T-helper 1 cell treated with Interleukin-12 subunit alpha and Interleukin-12 subunit beta and Interleukin-4 antibody, amounts not matched to agents 30 μg/mL and 1 μg/mL, for 36 hours (primary cell): Measurements from ENCODE around the gene RAB26.

ENCODE experiments used
- H3K27ac Mint-ChIP-seq: one replicate; pipeline ENCODE4 v1.8.0; 2021; ENCODE audit warnings: mild to moderate bottlenecking, mixed read lengths
- H3K27me3 Mint-ChIP-seq: one replicate; pipeline ENCODE4 v1.8.0; 2021; ENCODE audit warnings: low read depth, mixed read lengths
- H3K36me3 Mint-ChIP-seq: one replicate; pipeline ENCODE4 v1.8.0; 2021; ENCODE audit warnings: low read depth, mixed read lengths
- H3K4me1 Mint-ChIP-seq: one replicate; pipeline ENCODE4 v1.8.0; 2021; ENCODE audit warnings: low read depth, mixed read lengths
- H3K4me3 Mint-ChIP-seq: one replicate; pipeline ENCODE4 v1.8.0; 2021; ENCODE audit warnings: mild to moderate bottlenecking, moderate library complexity, mixed read lengths
- H3K9me3 Mint-ChIP-seq: one replicate; pipeline ENCODE4 v1.8.0; 2021; ENCODE audit warnings: mixed read lengths

RAB26 gene

DNA sequence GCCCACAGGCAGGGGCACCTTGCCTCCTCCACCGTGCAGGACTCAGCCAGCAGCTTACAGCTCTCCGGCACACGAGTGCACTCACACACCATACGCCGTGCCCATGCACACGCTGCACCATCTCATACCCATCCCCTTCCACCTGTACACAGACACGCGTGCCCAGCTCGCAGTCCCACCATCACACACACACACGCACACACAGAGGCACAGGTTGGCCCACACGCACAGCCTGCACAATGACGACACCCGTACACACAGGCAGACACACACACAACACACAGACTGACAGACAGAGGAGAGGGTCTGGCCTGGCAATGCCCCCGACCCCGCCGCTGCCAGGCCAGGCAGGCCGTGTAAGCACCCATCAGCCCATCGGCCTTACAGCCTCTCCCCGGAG lies 35.9 kb downstream of the RAB26 start:
- H3K9me3 Mint-ChIP-seq = no peaks in the 10 kb centered on the region
- no peaks in the 10 kb centered on the region for H3K4me1 Mint-ChIP-seq
- no peaks in the 10 kb centered on the region for H3K27me3 Mint-ChIP-seq
- no peak overlapping the region for H3K4me3 Mint-ChIP-seq
- peaks cover 2% of the 10 kb centered on the region for H3K36me3 Mint-ChIP-seq
- H3K27ac Mint-ChIP-seq = no peak overlapping the region

DNA sequence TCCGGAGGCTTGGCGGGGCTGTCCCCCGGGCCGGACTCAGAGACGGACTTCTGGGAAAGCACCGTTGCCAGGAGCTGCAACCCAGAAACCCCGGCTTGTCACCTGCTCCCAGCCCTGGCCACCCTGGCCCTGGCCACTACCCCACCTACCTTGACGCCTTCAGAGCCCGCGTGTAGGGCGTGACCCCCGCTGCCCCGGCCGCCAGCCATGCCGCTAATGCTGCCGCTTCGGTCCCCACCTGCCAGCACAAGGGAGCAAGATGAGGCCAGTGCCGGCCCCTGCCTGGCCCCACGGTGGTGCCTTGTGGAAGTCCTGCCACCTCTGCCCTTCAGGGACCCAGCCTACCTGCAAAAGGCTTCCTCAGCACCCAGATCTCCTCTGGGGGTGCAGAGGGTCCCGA lies 36.5 kb downstream of the RAB26 start:
- H3K4me3 Mint-ChIP-seq = no peak overlapping the region
- no peaks in the 10 kb centered on the region for H3K27me3 Mint-ChIP-seq
- H3K27ac Mint-ChIP-seq = no peak overlapping the region
- no peaks in the 10 kb centered on the region for H3K4me1 Mint-ChIP-seq
- no peaks in the 10 kb centered on the region for H3K9me3 Mint-ChIP-seq
- peaks cover 2% of the 10 kb centered on the region for H3K36me3 Mint-ChIP-seq

DNA sequence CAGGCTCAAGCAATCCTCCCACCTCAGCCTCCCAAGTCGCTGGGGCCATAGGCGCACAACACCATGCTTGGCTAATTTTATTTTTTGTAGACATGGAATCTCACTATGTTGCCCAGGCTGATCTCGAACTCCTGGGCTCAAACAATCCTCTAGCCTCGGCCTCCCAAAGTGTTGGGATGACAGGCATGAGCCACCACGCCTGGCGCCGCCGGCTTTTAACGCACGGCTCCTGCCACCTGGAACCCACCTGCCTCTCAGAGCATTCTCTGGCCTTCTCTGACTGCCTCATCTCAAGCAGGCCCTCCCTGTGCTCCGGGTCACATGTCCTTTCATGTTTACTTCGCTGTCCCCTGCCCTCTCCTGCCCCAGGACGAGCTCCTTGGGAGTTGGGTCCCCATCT lies 37.6 kb downstream of the RAB26 start:
- Mint-ChIP-seq H3K4me1 (no peaks in the 10 kb centered on the region), H3K27ac (no peak overlapping the region), H3K9me3 (no peaks in the 10 kb centered on the region), H3K4me3 (no peak overlapping the region), H3K27me3 (no peaks in the 10 kb centered on the region), H3K36me3 (peaks cover 2% of the 10 kb centered on the region)

DNA sequence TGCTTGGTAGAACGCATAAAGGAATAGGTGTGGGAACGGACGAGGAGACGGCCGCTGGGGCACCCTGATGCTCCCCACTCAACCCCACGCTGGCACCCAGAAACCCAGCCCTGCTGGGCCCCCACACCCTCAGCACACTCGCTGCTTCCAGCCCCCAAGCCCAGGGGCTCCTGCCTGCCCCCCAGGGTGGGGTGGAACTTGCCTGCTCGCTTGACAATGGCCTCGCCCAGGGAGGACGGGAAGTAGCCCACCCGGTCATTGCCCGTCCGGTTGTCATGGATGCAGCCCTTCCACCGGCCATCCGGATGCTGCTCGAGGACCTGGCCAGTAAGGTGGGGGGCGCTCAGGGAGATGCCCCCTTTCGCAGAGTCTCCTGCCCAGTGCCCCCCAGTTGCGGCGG lies 38.1 kb downstream of the RAB26 start:
- H3K36me3 Mint-ChIP-seq = peaks cover 2% of the 10 kb centered on the region
- H3K4me1 Mint-ChIP-seq = no peaks in the 10 kb centered on the region
- H3K4me3 Mint-ChIP-seq = no peak overlapping the region
- no peaks in the 10 kb centered on the region for H3K27me3 Mint-ChIP-seq
- no peaks in the 10 kb centered on the region for H3K9me3 Mint-ChIP-seq
- H3K27ac Mint-ChIP-seq = no peak overlapping the region

DNA sequence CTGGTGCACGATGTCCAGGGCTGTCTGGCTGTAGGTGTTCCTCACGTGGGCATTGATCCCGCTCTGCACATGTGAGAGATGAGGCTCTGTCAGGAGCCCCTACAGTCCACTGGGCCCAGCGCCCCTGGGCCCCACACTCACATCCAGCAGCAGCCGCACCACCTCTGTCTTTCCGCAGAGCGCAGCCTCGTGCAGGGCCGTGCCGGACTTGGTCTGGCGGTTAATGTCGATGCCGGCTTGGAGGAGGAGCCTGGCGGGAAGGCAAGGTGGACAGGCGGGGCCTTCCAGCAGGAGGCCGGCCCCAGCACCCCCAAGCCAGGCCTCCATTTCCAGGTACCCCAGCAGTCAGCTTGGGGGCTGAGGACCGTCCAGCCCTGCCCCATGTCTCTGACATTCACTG lies 38.8 kb downstream of the RAB26 start:
- peaks cover 1% of the 10 kb centered on the region for H3K36me3 Mint-ChIP-seq
- H3K4me3 Mint-ChIP-seq = no peak overlapping the region
- H3K9me3 Mint-ChIP-seq = no peaks in the 10 kb centered on the region
- H3K4me1 Mint-ChIP-seq = no peaks in the 10 kb centered on the region
- H3K27me3 Mint-ChIP-seq = no peaks in the 10 kb centered on the region
- no peak overlapping the region for H3K27ac Mint-ChIP-seq

DNA sequence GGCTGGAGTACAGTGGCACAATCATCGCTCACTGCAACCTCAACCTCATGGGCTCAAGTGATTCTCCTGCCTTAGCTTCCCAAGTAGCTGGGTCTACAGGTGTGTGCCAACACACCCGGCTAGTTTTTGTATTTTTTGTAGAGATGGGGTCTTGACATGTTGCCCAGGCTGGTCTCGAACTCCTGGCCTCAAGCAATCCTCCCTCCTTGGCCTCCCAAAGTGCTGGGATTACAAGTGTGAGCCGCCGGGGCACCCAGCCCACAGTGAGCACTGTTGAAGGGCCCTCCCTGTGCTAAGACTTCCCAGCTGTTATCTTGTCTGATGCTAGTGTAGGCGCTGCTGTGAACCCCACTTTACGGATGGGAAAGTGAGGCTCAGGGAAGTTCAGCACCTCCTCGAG lies 40.0 kb downstream of the RAB26 start:
- H3K36me3 Mint-ChIP-seq = no peaks in the 10 kb centered on the region
- peaks cover 3% of the 10 kb centered on the region for H3K27me3 Mint-ChIP-seq
- no peaks in the 10 kb centered on the region for H3K9me3 Mint-ChIP-seq
- H3K4me1 Mint-ChIP-seq = no peaks in the 10 kb centered on the region
- no peak overlapping the region for H3K27ac Mint-ChIP-seq
- H3K4me3 Mint-ChIP-seq = no peak overlapping the region

DNA sequence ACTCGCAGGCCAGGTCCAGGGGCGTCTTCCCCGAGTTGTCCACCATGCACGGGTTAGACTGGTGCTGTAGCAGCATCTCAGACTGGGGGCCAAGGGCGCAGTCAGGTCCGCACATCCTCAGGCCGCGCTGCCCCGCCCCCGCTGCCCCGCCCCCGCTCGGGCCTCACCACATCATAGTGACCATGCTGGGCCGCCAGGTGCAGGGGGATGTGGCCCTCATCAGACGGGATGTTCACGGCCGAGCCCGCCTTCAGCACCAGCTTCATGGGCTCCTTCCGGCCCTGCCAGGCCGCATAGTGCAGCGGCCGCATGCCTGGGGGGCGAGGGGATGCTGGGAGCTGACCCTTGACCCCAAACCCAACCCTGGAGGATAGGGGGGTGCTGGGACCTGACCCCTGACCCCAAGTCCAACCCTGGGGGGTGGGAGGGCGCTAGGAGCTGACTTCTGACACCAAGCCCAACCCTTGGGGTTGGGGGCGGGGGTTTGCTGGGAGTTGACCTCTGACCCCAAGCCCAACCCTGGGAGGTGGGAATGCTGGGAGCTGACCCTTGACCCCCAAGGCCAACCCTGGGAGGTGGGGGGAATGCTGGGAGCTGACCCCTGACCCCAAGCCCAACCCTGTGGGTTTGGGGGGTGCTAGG lies 40.9 kb downstream of the RAB26 start:
- Mint-ChIP-seq H3K4me3 (no peak overlapping the region), H3K27ac (no peak overlapping the region), H3K9me3 (no peaks in the 10 kb centered on the region), H3K36me3 (no peaks in the 10 kb centered on the region), H3K27me3 (peaks cover 3% of the 10 kb centered on the region), H3K4me1 (no peaks in the 10 kb centered on the region)

DNA sequence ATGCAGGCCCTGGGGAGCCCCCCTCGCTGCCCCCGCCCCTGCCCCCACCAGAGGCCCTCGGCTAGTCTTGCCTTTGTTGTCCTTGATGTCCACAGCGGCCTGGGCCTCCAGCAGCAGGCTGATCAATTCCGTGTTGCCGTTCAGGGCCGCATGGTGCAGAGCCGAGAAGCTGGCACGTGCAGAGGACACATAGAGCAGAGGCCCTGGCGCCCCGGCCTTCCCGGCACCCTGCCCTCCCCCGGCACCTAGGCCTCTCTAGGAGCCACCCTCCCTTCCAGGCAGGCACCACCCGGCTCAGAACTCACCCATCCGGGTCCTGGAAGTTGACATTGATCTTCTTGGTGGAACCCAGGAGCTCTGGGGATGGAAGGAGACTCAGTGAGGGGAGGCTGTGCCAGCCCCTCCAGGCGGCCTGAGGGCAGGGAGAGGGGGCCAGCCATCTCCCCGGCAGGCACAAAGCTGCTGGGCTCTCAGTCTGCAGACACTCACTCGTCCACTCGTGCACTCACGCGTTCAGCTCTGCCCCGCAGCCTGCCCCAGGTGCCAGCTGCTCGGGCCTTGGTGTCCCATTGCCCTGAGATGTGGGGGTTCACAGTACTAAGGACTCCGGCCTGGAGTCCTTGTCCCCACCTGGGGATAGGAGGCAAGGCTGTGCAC lies 41.7 kb downstream of the RAB26 start:
- no peak overlapping the region for H3K4me3 Mint-ChIP-seq
- no peak overlapping the region for H3K27ac Mint-ChIP-seq
- no peaks in the 10 kb centered on the region for H3K36me3 Mint-ChIP-seq
- H3K9me3 Mint-ChIP-seq = no peaks in the 10 kb centered on the region
- H3K4me1 Mint-ChIP-seq = peaks cover 2% of the 10 kb centered on the region
- peaks cover 10% of the 10 kb centered on the region for H3K27me3 Mint-ChIP-seq

DNA sequence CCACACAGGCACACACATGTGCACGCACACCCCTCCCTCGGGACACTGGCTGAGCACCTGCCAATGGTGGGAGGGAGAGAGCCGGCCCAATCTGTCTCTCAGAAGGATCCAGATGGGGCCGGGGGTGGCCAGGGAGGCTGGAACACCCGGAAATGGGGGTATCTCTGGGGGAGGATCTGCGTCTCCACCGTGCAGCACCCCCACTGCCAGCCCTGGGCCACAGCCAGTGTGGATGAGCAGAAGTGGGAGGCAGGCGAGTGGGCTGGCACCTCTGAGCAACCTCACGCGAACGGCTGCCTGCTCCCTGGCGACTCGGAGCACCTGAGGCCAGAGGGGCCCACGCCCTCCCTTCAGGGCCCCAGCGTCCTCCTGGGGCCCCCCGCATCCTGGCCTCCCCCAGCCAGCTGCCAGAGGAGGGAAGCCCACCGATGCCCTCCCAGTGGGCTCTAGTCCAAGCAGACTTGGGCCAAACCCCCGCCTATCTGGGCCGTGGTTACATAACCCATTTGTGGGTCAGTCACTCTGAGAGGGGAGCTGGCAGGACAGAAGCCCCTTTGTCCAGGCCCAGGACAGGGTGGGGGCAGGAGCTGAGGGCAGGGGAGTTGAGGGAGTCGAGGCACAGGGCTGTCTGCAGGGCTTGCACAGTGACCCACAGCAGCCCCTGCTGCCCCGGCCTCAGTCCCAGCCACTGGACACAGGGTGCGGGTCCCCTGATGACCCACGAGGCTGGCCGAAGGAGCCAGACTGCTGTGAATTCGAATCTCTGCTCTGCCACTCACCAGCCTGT lies 42.4 kb downstream of the RAB26 start:
- no peak overlapping the region for H3K4me3 Mint-ChIP-seq

DNA sequence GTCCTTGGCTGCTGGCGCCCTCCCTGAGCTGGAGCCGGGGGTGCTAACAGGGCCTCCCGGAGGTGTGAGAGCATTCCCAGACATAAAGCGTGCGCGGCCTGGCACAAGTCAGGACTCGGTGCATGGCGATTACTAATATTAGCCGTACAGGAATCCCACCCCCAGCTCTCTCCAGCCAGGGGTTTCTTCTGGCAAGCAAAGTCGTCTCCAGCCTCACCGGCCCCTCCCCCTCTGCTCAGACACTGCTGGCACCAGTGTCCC lies 43.0 kb downstream of the RAB26 start:
- Mint-ChIP-seq H3K9me3 (no peaks in the 10 kb centered on the region), H3K36me3 (no peaks in the 10 kb centered on the region), H3K4me1 (peaks cover 2% of the 10 kb centered on the region), H3K27ac (no peak overlapping the region), H3K4me3 (no peak overlapping the region), H3K27me3 (peaks cover 12% of the 10 kb centered on the region)

More for the DNA sequence above, 42.4 kb downstream of the RAB26 start:
- peaks cover 2% of the 10 kb centered on the region for H3K4me1 Mint-ChIP-seq
- no peaks in the 10 kb centered on the region for H3K9me3 Mint-ChIP-seq
- H3K36me3 Mint-ChIP-seq = no peaks in the 10 kb centered on the region
- no peak overlapping the region for H3K27ac Mint-ChIP-seq
- H3K27me3 Mint-ChIP-seq = peaks cover 12% of the 10 kb centered on the region

DNA sequence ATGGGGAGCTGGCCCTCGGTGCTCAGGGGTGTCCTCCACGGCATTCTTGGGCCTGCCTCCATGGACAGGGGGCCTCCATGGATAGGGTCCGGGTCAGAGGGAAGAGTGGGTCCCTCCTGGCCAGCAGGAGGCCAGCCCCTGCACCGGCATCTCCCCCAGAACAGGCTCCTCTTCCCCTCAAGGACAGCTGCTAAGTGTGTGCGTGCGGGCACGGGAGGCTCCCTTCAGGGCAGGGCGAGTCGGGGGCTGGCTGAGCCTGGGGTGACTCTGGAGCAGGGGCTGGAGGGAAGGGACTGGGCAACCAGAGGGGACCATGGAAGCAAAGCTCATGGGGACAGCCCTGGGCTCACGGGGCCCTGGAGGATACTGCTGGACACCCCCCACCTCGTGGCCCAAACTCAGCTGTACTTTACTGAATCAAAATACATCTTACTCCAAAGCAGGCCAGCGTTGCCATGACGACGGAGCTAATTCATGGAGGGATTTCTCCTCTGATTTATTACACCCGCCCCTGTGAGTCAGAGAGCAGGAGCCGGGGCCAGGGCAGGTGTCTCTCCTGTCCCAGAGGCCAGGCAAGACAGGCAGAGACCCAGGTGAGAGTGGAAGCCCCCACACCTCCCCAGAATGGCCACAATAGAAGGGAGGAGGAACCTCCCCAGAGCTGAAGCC lies 45.9 kb downstream of the RAB26 start:
- H3K9me3 Mint-ChIP-seq = no peaks in the 10 kb centered on the region
- H3K4me1 Mint-ChIP-seq = peaks cover 2% of the 10 kb centered on the region
- peaks cover 33% of the 10 kb centered on the region for H3K27me3 Mint-ChIP-seq
- no peak overlapping the region for H3K4me3 Mint-ChIP-seq
- no peak overlapping the region for H3K27ac Mint-ChIP-seq
- no peaks in the 10 kb centered on the region for H3K36me3 Mint-ChIP-seq

DNA sequence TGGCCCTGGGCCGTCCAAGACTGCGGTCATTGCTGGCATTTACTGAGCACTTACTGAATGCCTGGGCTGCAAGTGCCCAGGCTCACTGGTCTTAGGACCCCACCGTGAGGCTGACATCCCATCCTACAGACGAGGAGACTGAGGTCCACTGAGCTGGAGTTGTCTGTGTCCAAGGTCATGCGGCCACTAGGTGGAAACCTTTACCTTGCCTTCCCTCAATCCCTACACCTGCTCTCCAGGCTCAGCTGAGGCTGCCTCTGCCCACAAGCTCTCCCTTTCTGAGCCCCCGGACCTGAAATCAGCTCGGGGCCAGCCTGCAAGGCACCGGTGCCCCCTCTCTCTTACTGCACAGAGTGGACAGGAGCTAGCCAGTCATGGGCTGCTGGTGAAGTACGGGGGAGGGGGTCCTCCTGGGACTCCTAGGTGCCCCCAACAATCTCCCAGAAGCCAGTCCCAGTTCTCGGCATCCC lies 46.5 kb downstream of the RAB26 start:
- Mint-ChIP-seq H3K4me3 (no peak overlapping the region), H3K27me3 (peaks cover 33% of the 10 kb centered on the region), H3K4me1 (peaks cover 2% of the 10 kb centered on the region), H3K27ac (no peak overlapping the region), H3K36me3 (no peaks in the 10 kb centered on the region), H3K9me3 (no peaks in the 10 kb centered on the region)

DNA sequence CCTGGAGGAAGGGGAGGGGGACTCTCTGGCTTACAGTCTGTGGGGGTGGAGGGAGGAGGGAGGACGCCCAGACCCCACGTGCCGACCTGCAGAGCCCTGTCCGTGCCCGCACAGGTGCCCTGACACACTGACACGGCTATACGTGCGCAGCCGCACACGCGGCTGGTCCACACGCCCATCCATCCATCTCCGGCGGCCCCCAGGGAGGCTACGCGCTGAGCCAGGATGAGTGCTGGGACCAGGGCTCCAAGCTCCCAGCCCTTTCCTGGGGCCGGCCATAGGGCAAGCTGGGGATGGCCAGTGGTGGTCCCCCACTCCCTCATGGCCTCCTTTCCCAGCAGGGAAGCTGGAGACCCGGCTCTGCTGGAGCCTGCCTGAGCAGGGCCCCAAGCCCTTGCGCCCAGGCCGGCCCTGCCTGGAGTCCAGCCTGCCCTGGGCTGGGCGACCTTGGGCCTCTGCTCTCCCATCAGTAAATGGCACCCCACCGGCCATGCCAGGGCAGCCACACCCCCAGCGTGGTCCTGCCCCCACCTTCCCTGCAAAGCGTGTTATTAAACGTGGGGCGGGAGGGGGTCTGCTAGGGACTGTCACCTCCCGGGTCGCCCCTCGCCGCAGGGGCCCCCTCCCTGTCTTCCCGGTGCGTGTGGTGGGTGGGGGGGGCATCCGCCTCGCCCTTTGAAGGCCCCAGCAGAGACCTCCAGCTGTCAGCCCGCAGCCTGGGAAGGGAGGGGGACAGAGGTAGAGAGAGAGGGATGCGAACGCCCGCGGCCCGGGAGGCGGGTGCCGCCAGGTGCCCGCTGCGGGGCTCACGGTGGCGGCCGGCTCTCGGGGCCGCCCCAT lies 47.1 kb downstream of the RAB26 start:
- Mint-ChIP-seq H3K27me3 (peaks cover 38% of the 10 kb centered on the region), H3K4me3 (no peak overlapping the region), H3K9me3 (no peaks in the 10 kb centered on the region), H3K36me3 (no peaks in the 10 kb centered on the region), H3K4me1 (peaks cover 2% of the 10 kb centered on the region), H3K27ac (no peak overlapping the region)
